Parathyroid adenoma (tissue), 2 donors: ENCODE measurements around the gene BCORL1.

Source experiments
- H2AFZ ChIP-seq: fragments of 300-600 bp; sonication (generic); one replicate; pipeline ENCODE4 v1.7.0; 2017; ENCODE audit warnings: antibody characterized with exemption, mild to moderate bottlenecking
- H3K27ac ChIP-seq: fragments of 300-600 bp; sonication (generic); one replicate; pipeline ENCODE4 v1.7.0; 2017
- H3K27me3 ChIP-seq: fragments of 300-600 bp; sonication (generic); one replicate; pipeline ENCODE4 v1.7.0; 2017; ENCODE audit warnings: low read length; ENCODE audit not compliant: control insufficient read depth, insufficient read depth
- H3K36me3 ChIP-seq: fragments of 300-600 bp; sonication (generic); one replicate; pipeline ENCODE4 v1.7.0; 2017; ENCODE audit warnings: low read length; ENCODE audit not compliant: control insufficient read depth, insufficient read depth
- H3K4me1 ChIP-seq: fragments of 300-600 bp; sonication (generic); one replicate; pipeline ENCODE4 v1.7.0; 2017; ENCODE audit warnings: control low read depth
- H3K4me2 ChIP-seq: fragments of 300-600 bp; sonication (generic); one replicate; pipeline ENCODE4 v1.7.0; 2017; ENCODE audit warnings: low read length
- H3K4me3 ChIP-seq: fragments of 300-600 bp; sonication (generic); one replicate; pipeline ENCODE4 v1.7.0; 2017; ENCODE audit warnings: low read depth, low read length
- H3K79me2 ChIP-seq: fragments of 300-600 bp; sonication (generic); one replicate; pipeline ENCODE4 v1.7.0; 2017; ENCODE audit warnings: control low read depth
- H3K9ac ChIP-seq: fragments of 300-600 bp; sonication (generic); one replicate; pipeline ENCODE4 v1.7.0; 2017; ENCODE audit warnings: mild to moderate bottlenecking
- H3K9me3 ChIP-seq: fragments of 300-600 bp; sonication (generic); one replicate; pipeline ENCODE4 v1.7.0; 2017; ENCODE audit warnings: low read length; ENCODE audit not compliant: control insufficient read depth
- CTCF ChIP-seq: fragments of 300-600 bp; sonication (generic); IDR thresholded peaks from one replicate; pipeline ENCODE4 v1.7.0; 2017; ENCODE audit warnings: antibody characterized with exemption, mild to moderate bottlenecking
- donor health status: primary hyperparathyroidism.

Gene BCORL1

GRCh38 chrX:129981752-129982299 lies 609 bp upstream of the BCORL1 start:
- Histone ChIP-seq H3K4me1 (no peaks in the 10 kb centered on the region), H3K9me3 (no peaks in the 10 kb centered on the region), H3K27me3 (no peaks in the 10 kb centered on the region), H3K9ac (no peak overlapping the region), H3K4me3 (peak overlapping the region; percentile 52), H3K27ac (peak overlapping the region; percentile 19), H2AFZ (peak overlapping the region; percentile 38), H3K4me2 (peak overlapping the region; percentile 73), H3K36me3 (no peaks in the 10 kb centered on the region), H3K79me2 (no peaks in the 10 kb centered on the region)
- TF ChIP-seq CTCF = no peak

GRCh38 chrX:129983575-129984110 lies 1.2 kb downstream of the BCORL1 start:
- Histone ChIP-seq H3K79me2 (no peaks in the 10 kb centered on the region), H2AFZ (no peak overlapping the region), H3K27ac (no peak overlapping the region), H3K9me3 (no peaks in the 10 kb centered on the region), H3K36me3 (no peaks in the 10 kb centered on the region), H3K4me1 (no peaks in the 10 kb centered on the region), H3K27me3 (no peaks in the 10 kb centered on the region), H3K4me3 (no peak overlapping the region), H3K4me2 (no peak overlapping the region), H3K9ac (no peak overlapping the region)
- no peak for TF ChIP-seq CTCF

- Histone ChIP-seq H2AFZ (peak overlapping the region; percentile 53), H3K9me3 (no peaks in the 10 kb centered on the region), H3K27ac (no peak overlapping the region), H3K9ac (no peak overlapping the region), H3K79me2 (no peaks in the 10 kb centered on the region), H3K4me3 (no peak overlapping the region), H3K4me1 (no peaks in the 10 kb centered on the region), H3K27me3 (no peaks in the 10 kb centered on the region), H3K36me3 (no peaks in the 10 kb centered on the region), H3K4me2 (peak overlapping the region; percentile 63)
- TF ChIP-seq CTCF = no peak
Observed at GRCh38 chrX:129984111-129984958, 1.9 kb downstream of the BCORL1 start.

- no peak overlapping the region for H3K27ac ChIP-seq
- peaks cover 2% of the 10 kb centered on the region for H3K79me2 ChIP-seq
- no peak overlapping the region for H2AFZ ChIP-seq
- TF ChIP-seq CTCF = no peak
- H3K4me2 ChIP-seq = no peak overlapping the region
- no peak overlapping the region for H3K9ac ChIP-seq
- no peaks in the 10 kb centered on the region for H3K4me1 ChIP-seq
- no peak overlapping the region for H3K4me3 ChIP-seq
- no peaks in the 10 kb centered on the region for H3K9me3 ChIP-seq
- H3K36me3 ChIP-seq = no peaks in the 10 kb centered on the region
- H3K27me3 ChIP-seq = no peaks in the 10 kb centered on the region
Observed at GRCh38 chrX:129987871-129988270, 5.4 kb downstream of the BCORL1 start.
